GM18870 (cell line): Measurements from ENCODE around the gene USP36.

Experiments used
- ATAC-seq: cut with Tn5 transposase; IDR thresholded peaks from one replicate; pipeline ENCODE4 v1.9.1; 2021; ENCODE audit warnings: moderate library complexity; ENCODE audit not compliant: unreplicated experiment

USP36 gene

GRCh38 chr17:78839235-78839761 is 1.3 kb downstream of the USP36 start:
- ATAC-seq: no peak

GRCh38 chr17:78838574-78839005 is 2.0 kb downstream of the USP36 start:
- no peak for ATAC-seq

GRCh38 chr17:78836420-78837021 is 4.1 kb downstream of the USP36 start:
- ATAC-seq: no peak

- ATAC-seq: no peak
Observed at GRCh38 chr17:78834571-78834970, 6.0 kb downstream of the USP36 start.

GRCh38 chr17:78832541-78832810 is 8.1 kb downstream of the USP36 start:
- ATAC-seq: no peak

GRCh38 chr17:78831688-78832540 is 8.7 kb downstream of the USP36 start:
- no peak for ATAC-seq

GRCh38 chr17:78829477-78829876 is 11.1 kb downstream of the USP36 start:
- ATAC-seq: no peak

- no peak for ATAC-seq
Observed at GRCh38 chr17:78828470-78829185, 12.0 kb downstream of the USP36 start.

- ATAC-seq: no peak
Observed at GRCh38 chr17:78826836-78827509, 13.6 kb downstream of the USP36 start.

GRCh38 chr17:78826421-78826820 is 14.2 kb downstream of the USP36 start:
- ATAC-seq: no peak

- no peak for ATAC-seq
Observed at GRCh38 chr17:78825696-78826095, 14.9 kb downstream of the USP36 start.

GRCh38 chr17:78824240-78824639 is 16.4 kb downstream of the USP36 start:
- no peak for ATAC-seq

GRCh38 chr17:78823282-78824046 is 17.1 kb downstream of the USP36 start:
- no peak for ATAC-seq

- no peak for ATAC-seq
Observed at GRCh38 chr17:78822552-78822951, 18.1 kb downstream of the USP36 start.

- no peak for ATAC-seq
Observed at GRCh38 chr17:78821961-78822360, 18.7 kb downstream of the USP36 start.

GRCh38 chr17:78820841-78821240 is 19.8 kb downstream of the USP36 start:
- ATAC-seq: no peak

GRCh38 chr17:78819806-78820792 is 20.5 kb downstream of the USP36 start:
- ATAC-seq: no peak

- no peak for ATAC-seq
Observed at GRCh38 chr17:78819402-78819801, 21.2 kb downstream of the USP36 start.

- no peak for ATAC-seq
Observed at GRCh38 chr17:78818932-78819331, 21.7 kb downstream of the USP36 start.
